Lung (tissue), 12 donors: ENCODE data around the gene ADCY3. TPM values are rescaled to one million over a fixed set of nuclear protein-coding genes. Genes with fewer than 3 reads are reported as not detected.

Experiments used
- ATAC-seq: fragments of 200-7000 bp; cut with Tn5 transposase; one replicate; pipeline ENCODE4 v1.9.1; 2020; ENCODE audit warnings: moderate number of reproducible peaks; ENCODE audit not compliant: insufficient read depth, low FRiP score
- DNase-seq, 3 donors: peaks; one replicate each; pipeline ENCODE4 v3.0.0-alpha.2; 2013 to 2017
- H3K27ac ChIP-seq, 2 donors: one replicate each; pipeline ENCODE4 v1.5.1; 2013; ENCODE audit warnings: mild to moderate bottlenecking in 2 of 2, moderate library complexity in 2 of 2, control low read depth in 1 of 2, inconsistent platforms in 1 of 2, low read depth in 1 of 2, low read length in 1 of 2
- H3K27me3 ChIP-seq, 3 donors: one replicate each; pipeline ENCODE4 v1.5.1; 2013; ENCODE audit warnings: low read length in 2 of 3; ENCODE audit not compliant: control insufficient read depth in 3 of 3, insufficient read depth in 3 of 3
- H3K36me3 ChIP-seq, 4 donors: one replicate each; pipeline ENCODE4 v1.5.1; 2013; ENCODE audit warnings: low read length in 4 of 4, mild to moderate bottlenecking in 1 of 4, moderate library complexity in 1 of 4; ENCODE audit not compliant: control insufficient read depth in 4 of 4, insufficient read depth in 4 of 4
- H3K4me1 ChIP-seq, 5 donors: one replicate each; pipeline ENCODE4 v1.5.1; 2013; ENCODE audit warnings: low read length in 5 of 5, mild to moderate bottlenecking in 2 of 5, moderate library complexity in 1 of 5; ENCODE audit not compliant: control insufficient read depth in 5 of 5, insufficient read depth in 5 of 5
- H3K4me3 ChIP-seq: one replicate; pipeline ENCODE4 v1.5.1; 2013; ENCODE audit warnings: mild to moderate bottlenecking, control low read depth, moderate library complexity
- H3K9ac ChIP-seq, 2 donors: one replicate each; pipeline ENCODE4 v1.5.1; 2013; ENCODE audit warnings: low read length in 2 of 2, control low read depth in 1 of 2; ENCODE audit not compliant: insufficient read depth in 1 of 2
- H3K9me3 ChIP-seq, 4 donors: one replicate each; pipeline ENCODE4 v1.5.1; 2013; ENCODE audit warnings: low read length in 3 of 4, mild to moderate bottlenecking in 1 of 4, moderate library complexity in 1 of 4; ENCODE audit not compliant: control insufficient read depth in 4 of 4, insufficient read depth in 3 of 4
- WGBS, 2 donors: extraction: QIAGEN DNeasy Blood & Tissue Kit; methylation state at CpG; one replicate each; pipeline ENCODE4 v1.1.7; 2013; 5-methylcytosine and 5-hydroxymethylcytosine counted together
- polyA plus RNA-seq, 2 donors: library from polyadenylated mRNA; stranded (reverse); fragments of 200-250 nt; gene quantifications; one replicate each; pipeline ENCODE4 v1.2.1, GENCODE V29; 2013
- total RNA-seq, 2 donors: library from RNA; depleted of rRNA in 1 of 2; stranded (reverse); fragments of >200 nt in 1 of 2; gene quantifications; one replicate each; pipeline ENCODE4 v1.2.1, GENCODE V29; 2014 to 2021
- TF ChIP-seq, protein P1 (sequence below): IDR thresholded peaks from 2 replicates; pipeline ENCODE4 v1.5.1; 2012; ENCODE audit warnings: mild to moderate bottlenecking; ENCODE audit errors: control extremely low read depth, extremely low read depth
- donor health status: control.
- donor health status: control.
- donor health status: Bipolar disorder and iron deficiency.
- donor health status: healthy.
- donor health status: DM: yes; HTN: yes; CAD: no.

ADCY3 gene
- total and polyA plus RNA-seq, 4 donors, result 27.9 to 74.8 (median 45.8) TPM

GRCh38 chr2:24828238-24828996, 91.6 kb downstream of the ADCY3 start:
- Histone ChIP-seq H3K9me3 (no peaks in the 10 kb centered on the region), H3K27me3 (no peaks in the 10 kb centered on the region), H3K36me3 (peaks cover 0 to 8% (median 2%) of the 10 kb centered on the region in 4 donors), H3K27ac (no peak overlapping the region), H3K4me3 (no peak overlapping the region), H3K4me1 (peaks cover 0 to 10% (median 2%) of the 10 kb centered on the region in 5 donors), H3K9ac (no peak overlapping the region)
- DNase-seq (no peak), ATAC-seq (no peak)
- TF ChIP-seq, protein P1, sequence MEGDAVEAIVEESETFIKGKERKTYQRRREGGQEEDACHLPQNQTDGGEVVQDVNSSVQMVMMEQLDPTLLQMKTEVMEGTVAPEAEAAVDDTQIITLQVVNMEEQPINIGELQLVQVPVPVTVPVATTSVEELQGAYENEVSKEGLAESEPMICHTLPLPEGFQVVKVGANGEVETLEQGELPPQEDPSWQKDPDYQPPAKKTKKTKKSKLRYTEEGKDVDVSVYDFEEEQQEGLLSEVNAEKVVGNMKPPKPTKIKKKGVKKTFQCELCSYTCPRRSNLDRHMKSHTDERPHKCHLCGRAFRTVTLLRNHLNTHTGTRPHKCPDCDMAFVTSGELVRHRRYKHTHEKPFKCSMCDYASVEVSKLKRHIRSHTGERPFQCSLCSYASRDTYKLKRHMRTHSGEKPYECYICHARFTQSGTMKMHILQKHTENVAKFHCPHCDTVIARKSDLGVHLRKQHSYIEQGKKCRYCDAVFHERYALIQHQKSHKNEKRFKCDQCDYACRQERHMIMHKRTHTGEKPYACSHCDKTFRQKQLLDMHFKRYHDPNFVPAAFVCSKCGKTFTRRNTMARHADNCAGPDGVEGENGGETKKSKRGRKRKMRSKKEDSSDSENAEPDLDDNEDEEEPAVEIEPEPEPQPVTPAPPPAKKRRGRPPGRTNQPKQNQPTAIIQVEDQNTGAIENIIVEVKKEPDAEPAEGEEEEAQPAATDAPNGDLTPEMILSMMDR, result no peak
- WGBS, 2 donors, result 86 to 94% methylated on average over 17 of the region's 17 CpGs

DNA sequence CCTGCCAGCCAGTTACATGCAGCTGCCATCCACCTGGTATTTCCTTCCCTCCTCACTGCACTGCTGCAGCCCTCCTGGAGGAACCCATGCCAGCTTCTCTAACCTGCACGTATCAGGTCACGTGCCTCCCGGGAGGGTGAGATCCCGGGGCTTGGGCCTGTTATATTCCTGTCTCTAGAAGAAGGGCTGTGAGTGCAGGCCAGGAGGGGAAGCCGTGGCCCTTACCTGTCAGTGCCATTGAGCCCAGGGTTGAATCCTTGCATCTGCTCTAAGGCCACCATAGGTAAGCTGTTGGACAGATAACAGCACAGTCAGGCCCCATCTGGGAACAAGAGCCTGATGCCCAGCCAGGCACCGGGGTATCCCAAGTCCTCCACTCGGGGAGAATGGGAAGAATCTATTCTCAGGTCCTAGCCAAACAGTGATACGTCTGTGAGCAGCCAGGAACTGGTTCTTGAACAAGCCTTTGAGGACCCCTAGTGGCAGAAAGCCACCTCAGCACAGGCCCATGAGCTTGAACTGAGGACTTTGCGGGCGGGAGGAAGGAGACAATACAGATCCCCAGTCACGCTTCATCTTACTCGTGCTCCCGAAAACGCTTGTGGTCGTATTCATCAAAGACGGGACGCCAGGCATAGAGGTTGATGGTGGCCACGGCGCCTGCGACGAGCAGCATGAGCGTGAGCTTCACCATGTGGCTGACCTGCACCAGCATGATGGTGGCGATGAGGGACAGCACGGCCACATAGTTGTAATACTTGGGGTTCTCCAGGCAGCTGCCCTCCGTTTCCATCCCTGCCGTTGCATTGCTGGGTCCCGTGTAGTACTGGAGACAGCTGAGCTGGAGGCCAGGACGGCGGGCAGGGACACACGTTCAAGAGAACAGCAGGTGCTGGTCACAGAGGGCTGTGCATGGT, 92.5 kb downstream of the ADCY3 start:
- peaks cover 0 to 10% (median 2%) of the 10 kb centered on the region in 5 donors for H3K4me1 ChIP-seq
- H3K27me3 ChIP-seq, result no peaks in the 10 kb centered on the region
- ATAC-seq (peak; percentile 88), DNase-seq (peak; percentile 85 to 93 (median 90))
- H3K9me3 ChIP-seq, result no peaks in the 10 kb centered on the region
- WGBS, 2 donors, result 39 to 41% methylated on average over 30 of the region's 30 CpGs
- peaks cover 0 to 8% (median 2%) of the 10 kb centered on the region in 4 donors for H3K36me3 ChIP-seq
- TF ChIP-seq, protein P1, result peak; percentile 87
- no peak overlapping the region for H3K4me3 ChIP-seq
- peak overlapping the region in 1 of 2 donors; percentile 5 for H3K27ac ChIP-seq
- H3K9ac ChIP-seq, result no peak overlapping the region

- Histone ChIP-seq H3K9ac (no peak overlapping the region), H3K36me3 (peaks cover 0 to 13% (median 4%) of the 10 kb centered on the region in 4 donors), H3K27me3 (no peaks in the 10 kb centered on the region), H3K4me1 (peaks cover 0 to 10% (median 2%) of the 10 kb centered on the region in 5 donors), H3K4me3 (no peak overlapping the region), H3K9me3 (no peaks in the 10 kb centered on the region), H3K27ac (no peak overlapping the region)
- no peak for DNase-seq
- WGBS, 2 donors, result 58 to 68% methylated on average over 5 of the region's 5 CpGs
- TF ChIP-seq, protein P1, result no peak
- ATAC-seq, result no peak
Observed at GRCh38 chr2:24826773-24827145, 93.3 kb downstream of the ADCY3 start.
